ENCODE data around the gene TBC1D22A. TPM values are rescaled to one million over a fixed set of nuclear protein-coding genes. Genes with fewer than 3 reads are reported as not detected.
A peak's percentile ranks its signal among the peaks of the same experiment; 100 is the strongest.

TBC1D22A gene
- total and polyA plus RNA-seq, 10 of the 15 experiments (the other 5 are each of a cell fraction or from before 2014, with no cell fraction given) = 0.63 to 44.7 (median 27.4) TPM

GRCh38 chr22:46766611-46767010, 4.2 kb downstream of the TBC1D22A start (continued):
- no peak for TF ChIP-seq REST (IDR thresholded peaks at IDR 0.05; ENCODE audit: low read depth, low read length)
- TF ChIP-seq ELK1 (IDR thresholded peaks at IDR 0.05; ENCODE audit: low read depth, low read length) = no peak
- TF ChIP-seq SUPT20H (IDR thresholded peaks at IDR 0.05; ENCODE audit: borderline replicate concordance, control insufficient read depth, low read depth, low read length) = no peak
- TF ChIP-seq MYB (IDR thresholded peaks at IDR 0.05; ENCODE audit: borderline replicate concordance, low read depth, low read length) = no peak

- POLR2A ChIA-PET = interaction anchor here (0.6 to 1.5 kb wide), 3 partner anchors 8 to 51 kb away, joined by 3 to 5 read pairs (median 4); no protein-coding TSS in a partner anchor
- intact Hi-C loops (cut with micrococcal nuclease; ENCODE audit: unreplicated experiment) = no loop called here
- peaks cover 0 to 9% of the 10 kb centered on the region in 2 experiments; a peak in 2 of 4 replicates for H3K36me3 ChIP-seq (ENCODE audit: control insufficient read depth in 2 of 2, insufficient read depth in 2 of 2, low read length in 1 of 2)
- no peak for ATAC-seq
- H3K9me3 ChIP-seq (replicated peaks; ENCODE audit: control insufficient read depth, insufficient read depth, low read length) = no peaks in the 10 kb centered on the region
- DNase-seq (ENCODE audit: low read depth, low spot score) = no peak
- no peaks in the 10 kb centered on the region for H3K27me3 ChIP-seq (replicated peaks in 1 of 2; ENCODE audit: control insufficient read depth in 2 of 2, insufficient read depth in 2 of 2, low read length in 1 of 2)
- no peak for TF ChIP-seq PAX8 (IDR thresholded peaks at IDR 0.05)
- TF ChIP-seq SUZ12 (IDR thresholded peaks at IDR 0.05; ENCODE audit: unreplicated experiment) = no peak
- peak; percentile 41; the same call in 1 of the 2 replicates for TF ChIP-seq ZNF687 (IDR thresholded peaks at IDR 0.05)
- TF ChIP-seq NR2F1 (conservative IDR thresholded peaks at IDR 0.05) = no peak
- H4K20me1 ChIP-seq (ENCODE audit: control insufficient read depth, insufficient read depth) = peaks cover 3% of the 10 kb centered on the region; the same call in 1 of the 2 replicates
- H2AFZ ChIP-seq (ENCODE audit: control insufficient read depth, low read depth, low read length) = no peak overlapping the region
- peak overlapping the region; percentile 38; the same call in 1 of the 2 replicates for H3K27ac ChIP-seq (ENCODE audit: control insufficient read depth, insufficient read depth)
- CTCF ChIA-PET = interaction anchor here (1.0 to 3.0 kb wide), 4 partner anchors 9 to 204 kb away, joined by 3 to 21 read pairs (median 7); no protein-coding TSS in a partner anchor
- RAD21 ChIA-PET (ENCODE audit: unreplicated experiment) = interaction anchor here (1.0 to 1.2 kb wide), 3 partner anchors 9 to 16 kb away, joined by 3 to 5 read pairs (median 4); no protein-coding TSS in a partner anchor
- peaks cover 85% of the 10 kb centered on the region for H3K79me2 ChIP-seq (ENCODE audit: control insufficient read depth, insufficient read depth, low read length)
- in situ Hi-C loops (cut with MboI) = loop anchor here (25.0 kb wide), 1 partner anchor 1320 kb away; no protein-coding TSS in a partner anchor
- 70% methylated on average over 11 of the region's 11 CpGs for WGBS (ENCODE audit: insufficient coverage, insufficient replicate concordance, low lambda C conversion rate, missing lambda C conversion rate)
- no peak overlapping the region for H3K9ac ChIP-seq (ENCODE audit: control insufficient read depth, insufficient read depth, low read length)
- H3K4me2 ChIP-seq (ENCODE audit: control insufficient read depth, insufficient read depth) = peak overlapping the region; percentile 71
- peak overlapping the region; percentile 61 for H3K4me3 ChIP-seq
- BruUV-seq (replicated peaks) = TSS peak; percentile 9
- H3K4me1 ChIP-seq (ENCODE audit: control insufficient read depth, insufficient read depth, low read length) = peaks cover 45% of the 10 kb centered on the region
- SMC1A ChIA-PET (ENCODE audit: uncharacterized antibody, unreplicated experiment) = interaction anchor here (1.0 kb wide), 1 partner anchor 35 kb away, joined by 4 read pairs; no protein-coding TSS in a partner anchor
- FAIRE-seq = no peak
Observed at GRCh38 chr22:46767249-46767985, 5.0 kb downstream of the TBC1D22A start.

All from GM12878 (cell line).